NCI-H146 treated with DMSO at 0.1 percent for 48 hours (cell line): Measurements from ENCODE around the gene FUT7.

ENCODE experiments used
- DNase-seq: peaks from one replicate; lab custom pipeline; 2025; ENCODE audit not compliant: unreplicated experiment; lab: John Stamatoyannopoulos, UW

FUT7 gene

GRCh38 chr9:137031904-137032640 lies at the start of gene FUT7:
Gene FUT7 (minus strand): TSS chr9:137032088. CDS start chr9:137031991, 97 bp downstream.
- no peak for DNase-seq

- DNase-seq: no peak
These were observed 48.6 kb upstream of the FUT7 start for GRCh38 chr9:137080260-137081122.

GRCh38 chr9:137079401-137079787 lies 47.5 kb upstream of the FUT7 start:
- no peak for DNase-seq

GRCh38 chr9:137078701-137079400 lies 47.0 kb upstream of the FUT7 start:
- no peak for DNase-seq

- no peak for DNase-seq
These were observed 46.1 kb upstream of the FUT7 start for GRCh38 chr9:137077758-137078693.

- DNase-seq: peak; percentile 20
These were observed 45.3 kb upstream of the FUT7 start, which contains the start of gene UAP1L1 for GRCh38 chr9:137077010-137077747. Gene UAP1L1 (plus strand): TSS chr9:137077517. CDS start chr9:137077533, 16 bp downstream.

GRCh38 chr9:137076636-137077009 lies 44.7 kb upstream of the FUT7 start:
- no peak for DNase-seq

- no peak for DNase-seq
These were observed 43.4 kb upstream of the FUT7 start for GRCh38 chr9:137075275-137075775.

GRCh38 chr9:137074657-137075274 lies 42.9 kb upstream of the FUT7 start:
- no peak for DNase-seq

- DNase-seq: no peak
These were observed 42.1 kb upstream of the FUT7 start for GRCh38 chr9:137073992-137074399.

GRCh38 chr9:137071282-137071681 lies 39.4 kb upstream of the FUT7 start:
- DNase-seq: no peak

GRCh38 chr9:137070906-137071275 lies 39.0 kb upstream of the FUT7 start:
- no peak for DNase-seq

- DNase-seq: peak; percentile 81
These were observed 38.5 kb upstream of the FUT7 start, which contains the start of gene SAPCD2 for GRCh38 chr9:137070201-137070905. Gene SAPCD2 (minus strand): TSS chr9:137070557. CDS start chr9:137070460, 97 bp downstream.

- no peak for DNase-seq
These were observed 37.7 kb upstream of the FUT7 start for GRCh38 chr9:137069508-137070091.

- no peak for DNase-seq
These were observed 36.9 kb upstream of the FUT7 start for GRCh38 chr9:137068539-137069507.

- DNase-seq: peak; percentile 15
These were observed 36.1 kb upstream of the FUT7 start for GRCh38 chr9:137067860-137068538.
